DMS53 treated with DMSO at 0.1 percent for 48 hours (cell line): ENCODE data around the gene RRN3.
"Not testable (repeated sequence)": the region's sequence is repeated elsewhere in the genome, so short reads cannot be mapped to it uniquely, and the experiment has no call there.

Experiments
- DNase-seq: peaks from one replicate; lab custom pipeline; 2025; ENCODE audit not compliant: unreplicated experiment; lab: John Stamatoyannopoulos, UW

The RRN3 gene

DNA sequence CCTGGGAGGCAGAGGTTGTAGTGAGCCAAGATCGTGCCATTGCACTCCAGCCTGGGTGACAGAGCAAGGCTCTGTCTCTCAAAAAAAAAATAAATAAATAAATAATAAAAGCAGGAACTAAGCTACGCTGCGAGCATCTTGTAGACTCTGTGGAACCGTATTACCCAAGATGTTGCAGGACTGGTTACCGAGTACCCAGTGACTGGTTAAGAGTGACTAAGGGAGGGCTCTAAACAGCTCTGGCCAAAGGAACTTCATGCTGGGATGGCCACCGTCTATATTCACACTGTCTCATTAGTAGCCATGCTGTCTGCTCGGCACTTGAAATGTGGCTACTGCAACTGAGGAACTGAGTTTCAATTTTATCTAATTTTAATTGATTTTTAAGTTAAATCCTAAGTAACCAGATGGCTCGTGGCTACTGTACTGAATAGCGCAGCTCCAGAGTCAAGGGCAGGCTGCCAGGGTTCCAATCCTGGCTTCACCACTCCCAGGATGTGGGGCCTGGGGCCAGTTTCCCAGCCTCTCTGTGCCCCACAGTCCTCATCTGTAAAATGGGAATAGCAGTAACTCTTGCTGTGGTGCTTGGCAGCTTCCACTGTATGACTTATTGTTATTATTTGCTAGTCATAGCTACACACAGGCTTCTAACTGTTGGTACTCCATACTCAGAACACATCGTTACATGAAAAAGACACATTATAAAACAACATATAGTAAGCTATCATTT, 41.2 kb downstream of the RRN3 start:
- DNase-seq: no peak

DNA sequence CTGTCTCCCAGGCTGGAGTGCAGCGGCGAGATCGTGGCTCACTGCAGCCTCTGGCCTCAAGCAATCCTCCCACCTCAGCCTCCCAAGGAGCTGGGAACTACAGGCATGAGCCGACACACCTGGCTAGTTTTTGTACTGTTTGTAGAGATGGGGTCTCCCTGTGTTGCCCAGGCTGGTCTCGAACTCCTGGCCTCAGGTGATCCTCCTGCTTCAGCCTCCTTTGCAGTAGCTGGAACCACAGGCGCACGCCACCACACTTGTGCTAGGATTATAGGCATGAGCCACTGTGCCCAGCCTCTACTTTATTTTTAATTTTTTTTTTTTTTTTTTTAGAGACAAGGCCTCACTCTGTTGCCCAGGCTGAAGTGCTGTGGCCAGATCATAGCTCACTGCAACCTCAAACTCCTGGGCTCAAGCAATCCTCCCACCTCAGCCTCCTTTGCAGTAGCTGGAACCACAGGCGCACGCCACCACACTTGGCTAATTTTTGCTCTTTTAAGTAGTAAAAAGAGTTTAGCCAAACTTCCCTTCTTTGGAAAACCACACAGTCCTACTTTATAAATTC, 42.6 kb downstream of the RRN3 start:
- no peak for DNase-seq

DNA sequence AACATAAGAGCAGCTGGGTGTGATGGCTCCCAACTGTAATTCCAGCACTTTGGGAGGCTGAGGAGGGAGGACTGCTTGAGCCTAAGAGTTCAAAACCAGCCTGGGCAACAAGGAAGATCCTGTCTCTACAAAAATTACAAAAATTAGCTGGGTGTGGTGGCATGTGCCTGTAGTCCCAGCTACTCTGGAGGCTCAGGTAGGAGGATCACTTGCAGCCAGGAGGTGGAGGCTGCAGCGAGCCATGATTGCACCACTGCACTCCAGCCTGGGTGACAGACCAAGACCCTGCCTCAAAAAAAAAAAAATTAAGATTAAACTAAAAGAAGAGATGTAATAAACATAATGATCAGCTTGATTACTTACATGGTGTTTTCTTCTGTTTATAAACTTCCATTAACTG, 43.6 kb downstream of the RRN3 start:
- DNase-seq: not testable (repeated sequence)

- DNase-seq: no peak
These were observed 44.4 kb downstream of the RRN3 start for GRCh38 chr16:15049581-15050180.

GRCh38 chr16:15046692-15047376, 47.2 kb downstream of the RRN3 start:
- DNase-seq: no peak

GRCh38 chr16:15045270-15045669, 48.8 kb downstream of the RRN3 start:
- not testable (repeated sequence) for DNase-seq

GRCh38 chr16:15044286-15044685, 49.8 kb downstream of the RRN3 start:
- no peak for DNase-seq

GRCh38 chr16:15043344-15043743, 50.7 kb downstream of the RRN3 start:
- no peak for DNase-seq

GRCh38 chr16:15041271-15042004, 52.6 kb downstream of the RRN3 start:
- no peak for DNase-seq

- DNase-seq: no peak
These were observed 55.4 kb downstream of the RRN3 start for GRCh38 chr16:15038689-15039088.

DNA sequence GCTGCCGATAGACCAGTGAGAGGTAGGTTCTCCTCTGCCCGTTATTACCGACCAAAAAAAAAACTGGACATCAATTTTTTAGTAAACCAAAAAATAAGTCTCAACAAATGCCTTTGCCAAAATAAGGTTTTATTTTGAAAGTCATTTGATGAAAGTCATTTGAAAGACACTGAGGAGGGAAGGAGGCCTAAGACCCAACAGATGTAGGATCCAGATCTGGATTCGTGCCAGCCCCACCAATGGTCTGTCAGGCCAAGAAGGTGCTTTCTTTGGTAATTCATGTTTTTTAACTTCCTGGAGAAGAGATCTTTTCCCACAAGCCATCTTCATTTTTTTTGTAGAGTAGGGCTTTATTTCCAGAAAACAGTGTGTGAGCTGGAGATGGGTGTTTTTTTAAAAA, 56.3 kb downstream of the RRN3 start:
- no peak for DNase-seq

- no peak for DNase-seq
These were observed 57.1 kb downstream of the RRN3 start for GRCh38 chr16:15037003-15037402.

DNA sequence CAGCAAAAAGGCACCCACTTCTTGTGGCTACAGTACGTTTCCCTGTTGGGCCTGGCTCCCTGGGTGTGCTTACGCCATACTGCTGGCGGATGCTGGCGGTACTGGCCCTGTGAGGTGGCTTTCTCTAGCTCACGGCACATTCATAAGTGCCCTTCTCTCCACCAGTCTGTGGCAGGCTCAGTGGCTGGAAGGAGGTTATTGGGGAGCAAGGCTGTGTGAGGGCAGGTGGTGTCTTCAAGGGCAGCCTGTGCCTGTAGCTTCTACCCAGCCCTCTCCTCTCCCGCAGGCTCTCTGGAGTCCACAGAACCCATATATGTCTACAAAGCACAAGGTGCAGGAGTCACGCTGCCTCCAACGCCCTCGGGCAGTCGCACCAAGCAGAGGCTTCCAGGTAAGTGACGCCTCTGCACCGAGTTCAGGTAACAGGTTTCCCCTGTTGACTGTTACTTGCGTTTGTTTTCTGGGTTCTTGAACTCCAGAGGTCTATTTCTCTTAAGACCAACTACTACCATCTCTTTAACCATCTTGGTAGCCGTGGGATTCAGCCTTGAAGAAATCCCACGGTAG, 58.8 kb downstream of the RRN3 start:
- no peak for DNase-seq

GRCh38 chr16:15034266-15035162, 59.6 kb downstream of the RRN3 start:
- no peak for DNase-seq

DNA sequence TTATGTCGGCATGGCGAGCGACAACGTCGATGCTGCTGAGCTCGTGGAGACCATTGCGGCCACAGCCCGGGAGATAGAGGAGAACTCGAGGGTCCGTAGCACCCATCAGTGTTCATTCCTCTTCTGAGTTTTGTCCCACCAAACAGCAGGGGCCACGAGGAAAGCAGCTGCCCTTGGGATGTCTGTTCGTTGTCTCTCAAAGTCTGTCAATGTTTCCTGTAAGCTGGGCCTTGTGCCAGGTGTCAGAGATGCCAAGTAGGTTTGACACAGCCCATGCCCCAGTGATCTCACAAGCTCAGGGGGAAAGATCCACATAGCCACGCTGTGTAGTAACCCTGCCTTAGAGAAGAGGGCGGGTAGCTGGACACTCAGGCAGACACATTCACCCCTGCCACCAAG, 60.8 kb downstream of the RRN3 start:
- DNase-seq: no peak

DNA sequence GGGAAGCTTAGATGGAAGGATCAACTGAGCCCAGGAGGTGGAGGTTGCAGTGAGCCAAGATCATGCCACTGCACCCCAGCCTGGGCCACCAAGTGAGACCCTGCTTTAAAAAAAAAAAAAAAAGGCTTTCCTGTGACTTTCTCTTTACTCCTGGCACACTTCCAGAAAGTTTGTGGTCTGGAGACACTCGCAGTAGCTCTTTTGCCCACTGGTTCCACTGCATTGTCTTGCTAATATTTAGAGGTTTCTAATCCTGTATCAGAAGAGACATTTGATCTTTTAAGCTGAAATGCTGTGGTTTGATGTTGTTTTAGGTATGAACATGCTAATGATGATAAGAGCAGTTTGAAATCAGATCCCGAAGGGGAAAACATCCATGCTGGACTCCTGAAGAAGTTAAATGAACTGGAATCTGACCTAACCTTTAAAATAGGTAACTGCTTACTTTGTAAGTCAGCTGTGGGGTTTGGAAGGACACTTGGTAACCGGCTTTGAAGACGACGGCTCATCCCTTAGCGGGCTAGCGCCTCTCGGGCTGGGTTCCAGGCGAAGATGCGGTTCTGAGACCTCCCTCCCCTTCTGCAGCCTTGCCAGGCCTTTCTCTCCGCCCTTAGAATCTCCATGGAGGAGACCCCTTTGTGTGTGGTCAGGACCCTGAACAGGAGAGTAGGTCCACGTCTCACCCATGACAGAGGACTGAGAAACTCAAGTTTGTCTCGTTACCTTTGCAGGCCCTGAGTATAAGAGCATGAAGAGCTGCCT, 61.3 kb downstream of the RRN3 start:
- no peak for DNase-seq

DNA sequence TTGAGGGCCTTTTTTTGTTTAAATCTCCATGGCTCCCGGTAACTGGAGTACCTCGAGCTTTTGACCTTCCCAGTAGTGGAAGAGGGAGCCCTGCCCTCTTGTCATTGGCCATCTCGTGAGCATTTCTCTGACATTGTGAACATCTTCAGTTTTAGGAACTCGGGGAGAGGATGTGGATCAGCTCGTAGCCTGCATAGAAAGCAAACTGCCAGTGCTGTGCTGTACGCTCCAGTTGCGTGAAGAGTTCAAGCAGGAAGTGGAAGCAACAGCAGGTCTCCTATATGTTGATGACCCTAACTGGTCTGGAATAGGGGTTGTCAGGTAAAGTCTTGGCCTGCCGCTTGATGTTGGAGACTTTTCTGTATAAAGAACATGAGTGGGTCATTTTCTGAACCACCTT, 62.5 kb downstream of the RRN3 start:
- DNase-seq: no peak

GRCh38 chr16:15031179-15031578, 62.9 kb downstream of the RRN3 start:
- no peak for DNase-seq

- DNase-seq: not testable (repeated sequence)
These were observed 64.3 kb downstream of the RRN3 start for GRCh38 chr16:15029749-15030148.
